BLaER1 (cell line): ENCODE results near the gene EVC.
"Not testable (repeated sequence)": the region's sequence is repeated elsewhere in the genome, so short reads cannot be mapped to it uniquely, and the experiment has no call there.

Experiments
- H3K27ac ChIP-seq: shearing (Covaris generic); formaldehyde crosslinking; 2 replicates; pipeline ENCODE4 v1.8.1; 2022
- H3K27me3 ChIP-seq: shearing (Covaris generic); formaldehyde crosslinking; 2 replicates; pipeline ENCODE4 v1.8.1; 2022
- H3K36me3 ChIP-seq: shearing (Covaris generic); formaldehyde crosslinking; 2 replicates; pipeline ENCODE4 v1.8.1; 2022
- H3K4me1 ChIP-seq: shearing (Covaris generic); formaldehyde crosslinking; 2 replicates; pipeline ENCODE4 v1.8.1; 2022
- H3K4me2 ChIP-seq: shearing (Covaris generic); formaldehyde crosslinking; 2 replicates; pipeline ENCODE4 v1.8.1; 2022
- H3K4me3 ChIP-seq: shearing (Covaris generic); formaldehyde crosslinking; 2 replicates; pipeline ENCODE4 v1.8.1; 2022
- H3K9ac ChIP-seq: shearing (Covaris generic); formaldehyde crosslinking; 2 replicates; pipeline ENCODE4 v1.8.1; 2022
- H3K9me3 ChIP-seq: shearing (Covaris generic); formaldehyde crosslinking; 2 replicates; pipeline ENCODE4 v1.8.1; 2022
- H4K20me1 ChIP-seq: shearing (Covaris generic); formaldehyde crosslinking; 2 replicates; pipeline ENCODE4 v1.8.1; 2022
- Cebpa-rat ChIP-seq: shearing (Covaris generic); IDR thresholded peaks from 2 replicates; pipeline ENCODE4 v1.8.1; 2022

The EVC gene

DNA sequence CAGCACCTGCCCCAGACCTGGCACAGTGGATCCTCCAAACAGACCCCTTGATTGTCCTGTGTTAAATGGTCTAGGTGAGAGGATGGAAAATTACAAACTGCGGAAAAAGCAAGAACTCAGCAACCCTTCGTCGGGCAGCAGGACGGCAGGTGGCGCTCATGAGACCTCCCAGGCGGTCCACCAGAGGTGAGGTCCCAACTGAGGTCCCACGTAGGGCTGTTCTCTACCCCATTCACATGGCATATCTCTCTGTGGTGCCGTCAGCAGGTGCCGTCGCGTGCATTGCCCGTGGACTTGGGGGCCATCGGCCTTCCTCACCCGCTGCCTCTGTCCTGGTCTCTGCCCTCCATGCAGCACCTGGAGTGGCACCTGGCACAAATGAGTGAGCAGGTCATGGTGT lies 93.7 kb downstream of the EVC start:
- no peaks in the 10 kb centered on the region for H3K27me3 ChIP-seq
- no peak overlapping the region for H3K27ac ChIP-seq
- no peaks in the 10 kb centered on the region for H4K20me1 ChIP-seq
- TF ChIP-seq Cebpa-rat: no peak
- no peaks in the 10 kb centered on the region; the same call in 1 of the 2 replicates for H3K9me3 ChIP-seq
- peaks cover 65% of the 10 kb centered on the region for H3K36me3 ChIP-seq
- no peak overlapping the region for H3K4me3 ChIP-seq
- no peak overlapping the region for H3K9ac ChIP-seq
- no peak overlapping the region for H3K4me2 ChIP-seq
- peaks cover 27% of the 10 kb centered on the region for H3K4me1 ChIP-seq

DNA sequence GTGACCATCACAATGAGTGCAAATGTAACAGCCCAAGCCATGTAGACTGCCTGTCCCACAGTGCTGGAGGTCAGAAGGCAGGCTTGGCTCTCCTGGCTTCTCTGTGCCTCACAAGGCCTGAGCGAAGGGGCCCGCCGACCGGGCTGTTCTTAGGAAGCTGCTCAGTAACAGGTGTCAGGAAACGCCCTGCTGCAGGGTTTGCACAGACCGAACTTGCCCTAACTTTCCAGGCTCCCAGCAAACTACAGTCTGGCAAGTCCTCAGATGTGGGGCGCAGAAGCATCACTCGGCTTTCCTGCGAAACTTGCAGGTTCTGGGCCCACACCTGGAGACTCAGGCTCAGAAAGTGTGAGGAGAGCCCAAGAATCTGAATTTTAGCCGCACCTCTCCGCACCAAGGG lies 94.3 kb downstream of the EVC start:
- no peak for TF ChIP-seq Cebpa-rat
- Histone ChIP-seq H3K4me3 (no peak overlapping the region), H3K27me3 (no peaks in the 10 kb centered on the region), H3K27ac (no peak overlapping the region), H3K9ac (no peak overlapping the region), H3K4me2 (no peak overlapping the region), H3K9me3 (no peaks in the 10 kb centered on the region; the same call in 1 of the 2 replicates), H3K4me1 (peaks cover 33% of the 10 kb centered on the region), H3K36me3 (peaks cover 71% of the 10 kb centered on the region), H4K20me1 (no peaks in the 10 kb centered on the region)

DNA sequence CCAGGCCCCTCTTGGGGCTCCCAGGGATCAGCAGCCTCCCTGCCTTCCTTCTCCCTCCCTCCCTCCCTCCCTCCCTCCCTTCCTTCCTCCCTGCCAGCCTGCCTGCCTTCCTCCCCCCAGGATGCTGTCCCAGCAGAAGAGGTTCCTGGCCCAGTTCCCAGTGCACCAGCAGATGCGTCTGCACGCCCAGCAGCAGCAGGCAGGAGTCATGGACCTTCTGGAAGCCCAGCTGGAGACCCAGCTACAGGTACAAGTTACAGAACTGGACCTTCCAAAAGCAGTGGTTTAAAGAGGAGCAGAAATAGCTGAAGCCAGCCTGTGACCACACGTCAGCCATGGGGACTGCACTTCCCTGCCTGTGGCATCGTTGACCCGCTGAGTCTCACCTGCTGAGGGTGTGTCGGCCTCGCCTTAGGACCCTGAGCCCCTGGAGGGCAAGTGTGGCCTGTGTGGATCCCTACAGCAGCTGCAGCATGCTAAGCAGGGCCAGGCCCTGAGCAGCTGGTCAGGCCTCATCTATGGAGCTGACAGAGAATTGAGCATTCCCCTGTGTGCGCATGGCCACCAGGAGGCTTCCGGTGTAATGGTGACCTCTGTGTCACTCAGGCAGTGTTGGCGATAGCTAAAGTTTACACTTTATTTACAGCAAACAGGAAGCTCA lies 97.2 kb downstream of the EVC start:
- H4K20me1 ChIP-seq: peaks cover 7% of the 10 kb centered on the region
- H3K27me3 ChIP-seq: no peaks in the 10 kb centered on the region
- H3K4me3 ChIP-seq: no peak overlapping the region
- H3K9ac ChIP-seq: no peak overlapping the region
- no peaks in the 10 kb centered on the region for H3K9me3 ChIP-seq
- peak overlapping the region; percentile 54 for H3K4me2 ChIP-seq
- H3K4me1 ChIP-seq: peaks cover 38% of the 10 kb centered on the region
- H3K36me3 ChIP-seq: peaks cover 85% of the 10 kb centered on the region
- peak overlapping the region; percentile 37; the same call in 1 of the 2 replicates for H3K27ac ChIP-seq
- TF ChIP-seq Cebpa-rat: no peak

DNA sequence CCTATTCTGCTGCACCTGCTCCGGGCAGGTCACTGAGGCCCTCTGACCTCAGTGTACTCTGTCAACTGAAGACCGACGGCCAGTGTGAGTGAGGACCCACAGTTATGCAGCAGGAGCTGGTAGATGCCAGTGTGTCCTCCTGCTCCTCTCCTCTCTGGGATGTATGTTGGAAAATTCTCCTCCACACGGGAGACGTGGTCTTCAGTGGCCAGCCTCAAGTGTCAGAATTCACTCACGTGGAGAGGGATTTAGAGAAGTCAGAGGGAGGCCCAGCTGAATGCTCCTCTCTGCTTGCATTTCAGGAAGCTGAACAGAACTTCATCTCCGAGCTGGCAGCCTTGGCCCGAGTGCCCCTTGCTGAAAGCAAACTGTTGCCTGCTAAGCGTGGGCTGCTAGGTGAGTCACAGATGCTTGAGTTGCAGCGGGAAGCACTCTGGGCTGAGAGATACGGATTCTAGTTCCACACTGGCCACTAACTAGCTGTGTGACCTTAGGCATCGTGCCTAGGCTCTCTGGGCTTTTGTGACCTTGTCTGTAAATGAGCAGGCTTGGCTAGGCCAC lies 98.3 kb downstream of the EVC start:
- no peak overlapping the region for H3K27ac ChIP-seq
- no peaks in the 10 kb centered on the region for H3K9me3 ChIP-seq
- H3K27me3 ChIP-seq: no peaks in the 10 kb centered on the region
- no peak for TF ChIP-seq Cebpa-rat
- peaks cover 15% of the 10 kb centered on the region for H4K20me1 ChIP-seq
- peaks cover 38% of the 10 kb centered on the region for H3K4me1 ChIP-seq
- H3K4me3 ChIP-seq: no peak overlapping the region
- no peak overlapping the region for H3K4me2 ChIP-seq
- H3K36me3 ChIP-seq: peaks cover 85% of the 10 kb centered on the region
- H3K9ac ChIP-seq: no peak overlapping the region

DNA sequence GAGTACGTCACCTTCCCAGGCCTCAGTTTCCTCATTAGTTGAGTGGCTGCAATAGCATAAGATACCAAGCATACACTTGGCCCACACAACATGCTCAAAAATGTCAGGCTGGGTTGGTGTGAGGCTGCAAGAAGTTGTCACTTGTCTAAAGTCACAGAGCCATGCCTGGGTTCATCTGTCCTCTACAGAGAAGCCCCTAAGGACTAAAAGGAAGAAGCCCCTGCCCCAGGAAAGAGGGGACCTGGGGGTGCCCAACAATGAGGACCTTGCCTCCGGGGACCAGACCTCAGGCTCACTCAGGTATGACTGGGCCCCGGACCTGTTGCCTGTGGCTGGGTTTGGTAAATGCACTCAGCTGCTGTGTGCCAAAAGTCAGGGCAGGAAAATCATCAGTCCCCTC lies 99.2 kb downstream of the EVC start:
- no peak overlapping the region for H3K9ac ChIP-seq
- H3K36me3 ChIP-seq: peaks cover 83% of the 10 kb centered on the region
- TF ChIP-seq Cebpa-rat: no peak
- peaks cover 15% of the 10 kb centered on the region for H4K20me1 ChIP-seq
- peaks cover 38% of the 10 kb centered on the region for H3K4me1 ChIP-seq
- H3K4me2 ChIP-seq: no peak overlapping the region
- no peak overlapping the region for H3K27ac ChIP-seq
- H3K27me3 ChIP-seq: no peaks in the 10 kb centered on the region
- no peaks in the 10 kb centered on the region for H3K9me3 ChIP-seq
- H3K4me3 ChIP-seq: no peak overlapping the region

DNA sequence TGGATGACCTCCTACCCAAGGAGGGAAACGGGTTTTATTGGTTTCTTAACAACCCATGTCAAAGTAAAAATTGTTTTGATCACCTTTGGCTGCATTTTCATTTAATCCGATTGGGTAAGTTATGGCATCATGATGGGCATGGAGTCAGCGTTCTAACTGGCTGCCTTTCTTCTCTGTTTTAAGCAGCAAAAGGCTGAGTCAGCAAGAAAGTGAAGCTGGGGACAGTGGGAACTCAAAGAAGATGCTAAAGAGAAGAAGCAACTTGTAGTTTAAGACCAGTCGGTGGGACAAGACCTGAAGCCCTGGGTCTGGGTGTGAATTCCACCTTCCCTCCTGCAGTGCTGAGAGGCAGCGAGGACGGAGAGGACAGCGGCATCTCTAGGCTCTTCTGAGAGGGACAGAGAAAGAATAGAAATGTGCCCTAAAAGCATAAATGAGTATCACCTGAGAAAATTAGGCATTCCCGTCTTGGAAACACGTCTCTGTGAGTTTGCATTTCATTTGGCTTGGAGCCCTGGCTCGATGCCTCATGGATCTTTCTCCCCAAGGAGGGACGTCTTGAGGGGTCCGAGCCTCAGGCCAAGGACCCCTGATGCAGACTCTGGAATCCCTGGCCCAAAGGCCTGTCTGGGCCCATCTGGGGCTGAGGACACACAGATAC lies 99.9 kb downstream of the EVC start:
- no peak overlapping the region for H3K4me2 ChIP-seq
- no peak for TF ChIP-seq Cebpa-rat
- H3K27ac ChIP-seq: no peak overlapping the region

DNA sequence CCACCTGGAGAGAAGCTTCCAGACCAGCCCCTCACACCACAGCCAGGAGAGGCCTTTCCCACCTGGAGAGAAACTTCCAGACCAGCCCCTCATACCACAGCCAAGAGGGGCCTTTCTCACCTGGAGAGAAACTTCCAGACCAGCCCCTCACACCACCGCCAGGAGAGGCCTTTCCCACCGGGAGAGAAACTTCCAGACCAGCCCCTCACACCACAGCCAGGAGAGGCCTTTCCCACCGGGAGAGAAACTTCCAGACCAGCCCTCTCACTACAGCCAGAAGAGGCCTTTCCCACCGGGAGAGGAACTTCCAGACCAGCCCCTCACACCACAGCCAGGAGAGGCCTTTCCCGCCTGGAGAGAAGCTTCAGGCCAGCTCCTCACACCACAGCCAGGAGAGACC lies 101.1 kb downstream of the EVC start:
- not testable (repeated sequence) for H3K27me3 ChIP-seq, H3K4me2 ChIP-seq, H3K9ac ChIP-seq, H3K9me3 ChIP-seq, H3K4me3 ChIP-seq
- Histone ChIP-seq H4K20me1 (peaks cover 15% of the 10 kb centered on the region), H3K4me1 (peaks cover 36% of the 10 kb centered on the region), H3K27ac (peak overlapping the region; percentile 36), H3K36me3 (peaks cover 84% of the 10 kb centered on the region)

More for the DNA sequence above, 99.9 kb downstream of the EVC start:
- peaks cover 15% of the 10 kb centered on the region for H4K20me1 ChIP-seq
- H3K36me3 ChIP-seq: peaks cover 85% of the 10 kb centered on the region
- no peaks in the 10 kb centered on the region for H3K9me3 ChIP-seq
- no peak overlapping the region for H3K9ac ChIP-seq
- no peaks in the 10 kb centered on the region for H3K27me3 ChIP-seq
- no peak overlapping the region for H3K4me3 ChIP-seq
- peaks cover 38% of the 10 kb centered on the region for H3K4me1 ChIP-seq

DNA sequence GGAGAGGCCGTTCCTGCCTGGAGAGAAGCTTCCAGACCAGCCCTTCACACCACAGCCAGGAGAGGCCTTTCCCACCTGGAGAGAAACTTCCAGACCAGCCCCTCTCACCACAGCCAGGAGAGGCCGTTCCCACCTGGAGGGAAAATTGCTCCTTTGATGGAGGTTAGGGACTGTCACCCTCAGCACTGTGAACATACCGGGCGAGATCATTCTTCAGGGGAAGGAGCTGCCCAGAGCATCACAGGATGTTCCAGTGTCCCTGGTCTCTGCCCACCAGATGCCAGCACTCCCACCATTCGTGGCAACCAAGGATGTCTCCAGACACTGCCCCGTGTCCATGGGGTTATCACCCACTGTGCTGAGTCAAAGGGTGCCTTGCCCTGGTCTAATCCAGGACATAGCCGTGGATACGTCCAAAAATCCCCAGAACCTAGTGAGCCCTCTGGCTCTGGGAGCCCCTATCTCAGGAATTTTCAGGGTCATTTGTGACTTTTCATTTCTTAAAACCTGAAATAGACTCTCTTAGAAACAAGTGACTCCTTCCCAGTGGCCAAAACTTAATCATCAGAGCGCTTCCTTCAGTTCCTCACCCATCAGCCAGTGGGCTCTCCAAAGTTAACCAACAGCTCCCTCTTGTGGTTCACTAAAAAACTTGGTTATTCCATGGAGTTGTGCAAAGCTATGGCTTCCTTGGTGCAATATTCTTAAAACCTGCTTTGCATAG lies 101.7 kb downstream of the EVC start:
- TF ChIP-seq Cebpa-rat: no peak
- peaks cover 21% of the 10 kb centered on the region for H4K20me1 ChIP-seq
- H3K9me3 ChIP-seq: no peaks in the 10 kb centered on the region
- H3K4me3 ChIP-seq: no peak overlapping the region
- H3K9ac ChIP-seq: no peak overlapping the region
- peaks cover 30% of the 10 kb centered on the region for H3K4me1 ChIP-seq
- no peak overlapping the region for H3K4me2 ChIP-seq
- peak overlapping the region; percentile 36 for H3K27ac ChIP-seq
- H3K27me3 ChIP-seq: no peaks in the 10 kb centered on the region
- peaks cover 84% of the 10 kb centered on the region for H3K36me3 ChIP-seq

DNA sequence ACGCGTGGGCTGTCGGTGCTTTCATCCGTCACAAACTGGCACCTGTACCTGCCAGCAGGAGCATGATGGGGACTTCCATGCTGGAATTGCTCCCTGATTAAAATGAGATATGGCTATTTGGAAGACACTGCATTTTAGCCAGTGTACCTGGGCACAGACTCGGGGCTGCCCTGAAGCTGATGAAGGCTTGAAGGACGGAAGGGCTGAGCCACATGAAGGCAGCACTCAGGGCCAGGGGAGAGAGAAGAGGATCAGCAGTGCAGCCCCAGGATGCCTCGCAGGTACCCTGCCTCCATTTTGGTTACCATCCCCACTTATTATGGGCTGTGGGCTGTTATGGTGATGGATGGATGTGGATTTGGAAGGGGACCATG lies 102.9 kb downstream of the EVC start:
- H3K36me3 ChIP-seq: peaks cover 88% of the 10 kb centered on the region
- no peak overlapping the region for H3K4me3 ChIP-seq
- H3K9ac ChIP-seq: no peak overlapping the region
- H3K4me2 ChIP-seq: no peak overlapping the region
- peaks cover 18% of the 10 kb centered on the region for H3K4me1 ChIP-seq
- TF ChIP-seq Cebpa-rat: no peak
- H3K27me3 ChIP-seq: no peaks in the 10 kb centered on the region
- no peaks in the 10 kb centered on the region for H3K9me3 ChIP-seq
- peaks cover 22% of the 10 kb centered on the region for H4K20me1 ChIP-seq
- no peak overlapping the region for H3K27ac ChIP-seq

DNA sequence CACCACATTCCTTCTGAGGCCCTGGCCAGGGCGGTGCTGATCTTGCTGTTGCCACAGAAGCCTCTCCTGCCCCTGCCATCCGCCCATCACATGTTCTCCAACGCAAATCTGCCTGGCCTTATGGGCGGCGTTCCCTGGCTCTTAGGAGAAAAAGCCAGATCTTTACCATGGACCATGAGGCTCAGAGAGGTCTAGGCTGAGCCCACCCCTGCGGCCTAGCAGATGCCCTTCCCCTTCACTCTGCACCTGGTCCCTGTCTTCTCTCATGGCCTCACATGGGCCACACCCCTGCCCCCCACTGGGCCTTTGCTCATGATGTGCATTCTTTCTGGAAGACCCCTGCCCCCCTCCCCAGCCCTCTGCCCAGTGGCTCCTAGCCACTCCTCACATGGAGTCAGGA lies 103.4 kb downstream of the EVC start:
- Histone ChIP-seq H4K20me1 (peaks cover 22% of the 10 kb centered on the region), H3K4me1 (peaks cover 13% of the 10 kb centered on the region), H3K4me3 (no peak overlapping the region), H3K9ac (no peak overlapping the region), H3K36me3 (peaks cover 88% of the 10 kb centered on the region), H3K27ac (no peak overlapping the region), H3K4me2 (no peak overlapping the region), H3K9me3 (no peaks in the 10 kb centered on the region), H3K27me3 (no peaks in the 10 kb centered on the region)
- TF ChIP-seq Cebpa-rat: no peak
